Measurements from ENCODE around the gene KREMEN2. TPM values are rescaled to one million over a fixed set of nuclear protein-coding genes. Genes with fewer than 3 reads are reported as not detected.

Gene KREMEN2
- total RNA-seq, 1 donor from 2014 or later: 5.6 TPM

- no peak for DNase-seq
Measured at GRCh38 chr16:2979669-2980226, 15.7 kb downstream of the KREMEN2 start.

DNA sequence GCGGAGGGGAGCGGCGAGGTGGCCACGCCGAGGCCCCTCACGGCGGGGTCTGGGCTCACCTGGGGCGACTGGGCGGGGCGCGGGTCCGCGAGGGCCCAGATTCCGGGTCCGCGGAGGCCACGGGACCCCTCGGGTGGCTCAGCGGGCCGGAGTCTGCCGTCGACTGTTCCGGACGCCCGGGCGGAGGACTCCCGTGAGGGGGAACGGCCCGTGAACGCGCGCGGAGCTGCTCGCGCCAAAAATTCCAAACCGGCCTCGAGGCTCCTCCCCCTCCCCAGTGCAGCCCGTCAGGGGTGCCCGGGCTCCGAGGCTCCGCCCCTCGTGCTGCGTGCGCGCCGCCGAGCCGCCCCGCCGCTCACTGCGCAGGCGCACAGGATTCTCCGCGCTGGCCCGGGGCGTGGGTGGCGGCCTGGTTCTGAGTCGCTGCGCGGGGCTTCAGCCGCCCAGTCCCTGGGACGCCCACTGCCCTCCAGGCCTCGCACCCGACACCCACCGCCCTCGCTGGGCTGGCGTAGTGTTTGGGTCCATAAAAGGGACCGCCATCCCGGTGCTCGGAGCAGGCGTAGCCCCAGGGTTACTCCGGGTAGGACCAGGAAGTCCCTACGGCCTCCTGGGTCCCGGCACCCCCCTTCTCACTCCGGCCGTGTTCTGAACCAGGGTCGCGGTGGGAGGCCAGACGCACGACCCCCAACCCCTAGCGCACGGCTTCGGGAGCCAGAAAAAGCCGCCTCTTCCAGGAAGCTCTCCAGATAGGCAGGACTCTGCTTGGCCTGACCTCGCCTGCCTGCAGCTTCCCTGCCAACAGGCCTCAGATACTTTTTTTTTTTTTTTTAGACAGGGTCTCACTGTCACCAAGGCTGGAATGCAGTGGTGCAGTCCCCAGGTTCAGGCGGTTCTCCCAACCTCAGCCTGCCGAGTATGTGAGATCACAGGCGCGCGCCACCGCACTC lies 16.4 kb downstream of the KREMEN2 start, which contains the start of gene PKMYT1:
PKMYT1 (minus strand) TSS at position 220 of the 950 bp plus-strand sequence. CDS start 789 bp downstream, outside the sequence.
- peak; percentile 97 for DNase-seq

GRCh38 chr16:2981177-2981898 lies 17.3 kb downstream of the KREMEN2 start:
- no peak for DNase-seq

GRCh38 chr16:2981899-2982250 lies 17.8 kb downstream of the KREMEN2 start:
- no peak for DNase-seq

DNA sequence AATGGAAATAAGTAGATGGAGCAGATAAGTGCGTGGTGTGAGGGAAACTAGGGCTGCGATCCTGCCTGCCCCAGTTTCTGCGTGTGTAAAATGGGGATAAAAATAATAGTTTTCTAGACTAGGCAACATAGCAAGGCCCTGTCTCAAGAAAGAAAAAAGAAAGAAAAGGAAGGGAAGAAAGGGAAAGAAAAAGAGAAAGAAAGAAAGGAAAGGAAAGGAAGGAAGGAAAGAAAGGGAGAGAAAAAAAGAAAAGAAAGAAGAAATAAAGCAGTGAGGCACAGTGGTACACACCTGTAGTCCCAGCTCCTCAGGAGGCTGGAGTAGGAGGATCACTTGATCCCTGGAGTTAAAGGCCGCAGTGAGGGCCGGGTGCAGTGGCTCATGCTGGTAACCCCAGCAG lies 18.3 kb downstream of the KREMEN2 start:
- no peak for DNase-seq

GRCh38 chr16:2983706-2984136 lies 19.6 kb downstream of the KREMEN2 start:
- peak; percentile 85 for DNase-seq

GRCh38 chr16:2985462-2985861 lies 21.4 kb downstream of the KREMEN2 start:
- peak; percentile 96 for DNase-seq

DNA sequence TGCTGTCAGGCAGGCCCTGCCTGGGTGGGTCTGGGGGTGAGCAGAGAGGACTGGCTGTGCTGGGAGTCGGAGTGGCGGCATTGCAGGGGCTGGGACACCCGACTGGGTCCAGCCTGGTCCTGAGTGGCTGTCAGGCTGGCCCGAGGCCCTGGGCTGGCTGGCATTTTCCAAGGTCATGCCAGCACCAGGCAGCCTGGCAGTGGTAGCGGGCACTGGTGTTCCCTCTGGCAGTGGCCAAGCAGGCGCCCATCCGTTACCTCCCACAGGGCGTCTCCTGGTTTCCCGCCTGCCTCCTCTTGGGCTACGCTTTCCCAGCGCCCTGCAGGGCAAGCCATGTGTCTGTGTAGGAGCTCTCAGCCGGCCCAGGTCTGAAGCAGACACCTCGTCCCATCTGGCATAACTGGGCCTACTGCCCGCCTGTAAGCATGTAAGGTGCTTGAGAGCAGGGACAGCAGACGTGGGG lies 21.8 kb downstream of the KREMEN2 start:
- peak; percentile 51 for DNase-seq

DNA sequence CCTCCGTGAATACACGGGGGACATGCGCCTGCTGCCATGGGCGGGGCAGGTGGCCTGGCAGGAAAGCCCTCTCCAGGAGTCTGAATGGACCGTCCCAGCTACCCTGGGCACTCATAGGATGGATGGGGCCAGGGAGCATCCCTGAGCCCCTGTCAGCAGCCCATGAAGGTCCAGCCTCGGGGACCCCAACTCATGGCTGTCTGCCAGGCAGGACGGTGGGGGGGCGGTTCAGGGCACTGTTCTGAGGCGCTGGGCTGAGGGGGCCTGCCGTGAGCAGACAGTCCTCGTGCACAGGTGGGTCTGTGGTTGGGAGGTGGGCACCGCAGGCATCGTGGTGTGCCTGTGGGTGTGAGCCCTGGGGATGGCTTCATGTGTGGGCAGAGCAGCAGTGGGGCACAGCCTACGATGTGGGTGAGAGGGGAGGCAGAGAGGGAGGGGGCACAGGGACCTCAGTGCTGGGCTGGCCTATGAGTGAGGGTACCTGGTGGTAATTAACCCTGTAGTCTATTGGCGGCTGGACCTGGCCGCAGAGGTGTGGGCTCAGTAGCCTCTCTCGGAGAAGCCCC lies 22.6 kb downstream of the KREMEN2 start:
- DNase-seq: no peak

- no peak for DNase-seq
Measured at GRCh38 chr16:2987286-2987685, 23.2 kb downstream of the KREMEN2 start.

GRCh38 chr16:2987833-2988232 lies 23.8 kb downstream of the KREMEN2 start:
- peak; percentile 96 for DNase-seq

GRCh38 chr16:2988590-2989099 lies 24.6 kb downstream of the KREMEN2 start:
- no peak for DNase-seq

DNA sequence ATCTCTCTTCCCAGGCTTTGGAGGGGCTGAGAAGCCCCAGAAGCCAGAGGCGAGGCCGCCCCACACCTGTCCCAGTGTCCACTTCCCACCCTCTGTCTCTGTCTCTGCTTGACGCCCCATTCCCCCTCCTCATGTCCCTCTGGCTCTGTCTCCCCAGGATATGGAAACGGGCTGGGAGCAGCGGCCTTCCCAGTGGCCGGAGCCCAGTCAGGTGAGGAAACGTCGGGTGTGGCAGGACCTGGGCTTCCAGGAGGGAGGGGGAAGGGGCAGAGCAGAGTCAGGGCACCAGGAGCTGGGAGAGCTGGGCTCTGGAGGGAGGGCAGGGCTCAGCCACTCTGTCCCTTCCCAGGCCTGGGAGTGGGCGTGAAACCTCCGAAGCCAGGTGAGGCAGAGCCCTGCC lies 26.8 kb downstream of the KREMEN2 start:
- DNase-seq: no peak

- DNase-seq: no peak
Measured at GRCh38 chr16:2991566-2992261, 27.6 kb downstream of the KREMEN2 start.

DNA sequence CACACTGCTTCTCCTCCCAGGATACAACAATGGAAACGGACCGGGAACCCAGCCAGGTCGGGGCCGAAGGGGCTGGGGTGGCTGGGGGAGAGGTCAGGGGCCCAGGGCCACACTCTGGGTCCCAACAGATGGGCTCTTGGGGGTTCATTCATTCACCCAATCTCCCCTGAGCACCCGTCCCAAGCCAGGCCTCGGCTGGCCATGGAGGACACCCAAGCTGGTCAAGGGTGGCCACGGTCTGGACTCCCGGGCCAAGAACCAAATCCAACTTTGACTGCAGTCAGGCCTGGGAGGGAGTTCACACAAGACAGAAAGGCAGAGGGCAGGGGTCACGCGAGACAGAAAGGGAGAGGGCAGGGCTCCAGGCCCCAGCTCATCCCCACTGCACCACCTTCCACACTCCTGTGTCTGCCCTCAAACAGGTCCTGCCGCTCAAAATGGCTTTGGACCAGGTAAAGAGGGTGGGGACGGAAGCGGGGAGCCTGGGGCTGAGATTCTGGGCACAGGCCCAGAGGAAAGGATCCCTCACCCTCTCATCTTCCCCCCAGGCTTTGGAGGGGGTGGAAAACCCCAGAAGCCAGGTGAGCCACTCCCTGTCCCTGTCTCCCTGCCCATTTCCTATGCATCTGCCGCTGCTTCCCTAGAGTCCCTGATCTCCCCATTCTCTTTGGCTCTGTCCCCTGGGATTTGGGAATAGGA lies 28.5 kb downstream of the KREMEN2 start:
- DNase-seq: no peak

DNA sequence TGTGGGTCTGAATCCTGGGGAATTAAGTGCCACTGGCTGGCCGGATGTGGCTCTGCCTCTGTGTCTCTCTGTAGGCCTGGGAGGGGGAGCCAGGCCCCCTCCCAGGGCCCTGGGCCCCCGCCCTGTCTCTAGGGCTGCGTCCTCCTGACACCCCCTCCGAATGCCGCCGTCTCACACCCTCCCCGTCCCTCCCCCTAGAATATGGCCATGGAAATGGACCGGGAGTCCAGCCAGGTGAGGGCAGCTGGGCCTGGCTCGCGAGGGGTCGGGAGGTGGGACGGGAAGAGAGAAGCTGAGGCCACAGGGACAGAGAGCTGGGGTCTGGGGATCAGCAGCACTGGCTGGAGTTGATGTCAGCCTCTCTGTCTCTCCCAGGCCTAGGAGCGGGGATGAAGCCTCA lies 32.2 kb downstream of the KREMEN2 start:
- no peak for DNase-seq

DNA sequence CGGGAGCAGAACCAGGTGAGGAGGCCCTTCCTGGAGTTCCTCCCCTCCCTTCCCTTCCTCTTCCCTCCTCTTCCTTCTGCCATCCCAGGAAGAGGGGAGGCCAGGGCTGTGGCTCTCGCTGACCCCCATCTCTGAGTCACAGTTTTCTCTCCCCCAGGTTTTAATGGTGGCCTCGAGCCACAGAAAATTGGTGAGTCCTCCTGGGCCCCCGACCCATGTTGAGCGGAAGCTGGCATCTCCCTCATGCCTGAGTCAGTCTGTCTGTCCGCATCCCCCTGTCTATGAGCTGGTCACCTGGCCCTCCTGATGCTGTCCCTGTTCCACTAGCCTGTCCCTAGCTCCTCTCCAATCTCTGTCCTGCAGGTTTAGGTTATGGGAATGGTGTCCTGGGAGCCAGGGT lies 35.9 kb downstream of the KREMEN2 start:
- DNase-seq: no peak

DNA sequence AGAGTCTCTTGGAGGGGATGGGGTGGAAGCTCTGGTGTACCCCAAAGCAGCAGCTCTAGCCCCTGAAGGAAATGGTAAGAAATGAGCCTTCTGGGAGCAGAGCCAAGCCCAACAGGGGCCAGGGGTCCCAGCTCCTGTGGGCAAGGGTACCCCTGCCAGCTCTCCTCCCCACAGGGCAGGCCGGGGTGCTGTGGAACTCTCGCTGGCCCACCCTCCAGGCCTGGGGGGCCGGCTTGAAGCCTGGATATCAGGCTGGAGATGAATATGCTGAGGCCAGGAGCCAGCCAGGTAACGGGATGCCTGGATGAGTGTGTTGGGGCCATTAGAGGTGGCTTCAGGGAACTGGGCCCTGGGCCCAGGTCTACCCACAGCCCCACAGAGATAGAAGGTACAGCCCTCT lies 36.5 kb downstream of the KREMEN2 start:
- DNase-seq: no peak

DNA sequence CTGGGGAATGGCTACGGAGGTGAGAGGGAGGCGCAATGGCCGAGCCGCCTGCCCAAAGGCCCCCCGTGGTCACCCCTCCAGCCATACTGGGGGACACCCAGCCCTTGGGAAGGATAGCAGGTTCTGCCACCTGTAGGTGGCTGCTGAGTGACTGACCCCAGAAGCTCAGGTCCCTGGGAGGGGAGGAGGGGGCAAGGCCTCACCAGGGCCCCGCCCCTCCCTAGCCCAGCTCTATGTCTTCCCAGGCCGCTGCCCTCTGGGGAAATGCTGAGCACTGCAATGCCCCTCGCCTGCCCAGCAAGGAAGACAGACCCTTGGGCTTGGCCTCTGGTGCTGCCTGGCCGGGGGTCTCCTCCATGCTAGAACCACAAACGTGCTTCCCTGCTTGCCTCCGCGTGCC lies 37.2 kb downstream of the KREMEN2 start:
- DNase-seq: no peak

GRCh38 chr16:3003582-3004270 lies 39.7 kb downstream of the KREMEN2 start:
- DNase-seq: peak; percentile 99
